ENCODE measurements around the gene ECT2.

The ECT2 gene

GRCh38 chr3:172705170-172705569 is 45.4 kb upstream of the ECT2 start:
- CTCF ChIA-PET: no interaction called here
- no peak for TF ChIP-seq CTCF (conservative IDR thresholded peaks at IDR 0.05; ENCODE audit: low read depth)
- POLR2A ChIA-PET (ENCODE audit: low non-redundant PET): no interaction called here
- DNase-seq (ENCODE audit: low spot score): no peak
- no peak overlapping the region for H3K27ac ChIP-seq

- H3K27ac ChIP-seq: no peak overlapping the region
- ChIA-PET POLR2A (ENCODE audit: low non-redundant PET) (no interaction called here), CTCF (no interaction called here)
- DNase-seq (ENCODE audit: low spot score): no peak
- TF ChIP-seq CTCF (conservative IDR thresholded peaks at IDR 0.05; ENCODE audit: low read depth): no peak
Measured at GRCh38 chr3:172707030-172707429, 43.5 kb upstream of the ECT2 start.

GRCh38 chr3:172707967-172708366 is 42.6 kb upstream of the ECT2 start:
- POLR2A ChIA-PET (ENCODE audit: low non-redundant PET): no interaction called here
- CTCF ChIA-PET: no interaction called here
- H3K27ac ChIP-seq: no peak overlapping the region
- no peak for DNase-seq (ENCODE audit: low spot score)
- no peak for TF ChIP-seq CTCF (conservative IDR thresholded peaks at IDR 0.05; ENCODE audit: low read depth)

- H3K27ac ChIP-seq: no peak overlapping the region
- no peak for TF ChIP-seq CTCF (conservative IDR thresholded peaks at IDR 0.05; ENCODE audit: low read depth)
- ChIA-PET POLR2A (ENCODE audit: low non-redundant PET) (no interaction called here), CTCF (interaction anchor here (0.6 to 2.4 kb wide), 3 partner anchors 9 to 377 kb away, joined by 3 to 20 read pairs (median 4); no protein-coding TSS in a partner anchor)
- DNase-seq (ENCODE audit: low spot score): no peak
Measured at GRCh38 chr3:172708921-172709773, 41.4 kb upstream of the ECT2 start.

GRCh38 chr3:172709774-172710663 is 40.5 kb upstream of the ECT2 start:
- H3K27ac ChIP-seq: peak overlapping the region; percentile 92
- POLR2A ChIA-PET (ENCODE audit: low non-redundant PET): no interaction called here
- no peak for TF ChIP-seq CTCF (conservative IDR thresholded peaks at IDR 0.05; ENCODE audit: low read depth)
- CTCF ChIA-PET: interaction anchor here (0.6 to 2.4 kb wide), 14 partner anchors 8 to 915 kb away, joined by 3 to 20 read pairs (median 4); partner anchors contain the start of gene ECT2
- DNase-seq (ENCODE audit: low spot score): peak; percentile 53
